Caco-2 (cell line): ENCODE measurements around the gene RNF4. TPM values are rescaled to one million over a fixed set of nuclear protein-coding genes. Genes with fewer than 3 reads are reported as not detected.

Experiments
- BruUV-seq: library from RNA; stranded (reverse); fragments of 400-500 nt; replicated peaks from 2 replicates; lab custom pipeline; 2021; lab: Mats Ljungman, UMichigan
- CTCF ChIA-PET: fragments of 300-600 bp; sonication (Branson Sonifier 250); formaldehyde crosslinking; loops from one replicate; lab custom pipeline; 2022; ENCODE audit warnings: antibody characterized with exemption; lab: Charles Lee
- POLR2A ChIA-PET: fragments of 300-600 bp; sonication (Branson Sonifier 250); formaldehyde crosslinking; loops from one replicate; lab custom pipeline; 2022; ENCODE audit warnings: antibody characterized with exemption; lab: Charles Lee
- DNase-seq, 2 experiments: peaks; one replicate each; pipeline versions ENCODE4 v3.0.0 to v3.0.0-alpha.2; 2020 to 2022
- H3K27me3 ChIP-seq: replicated peaks from 2 replicates; pipeline ENCODE4 v1.6.0; 2011; ENCODE audit warnings: low read length; ENCODE audit not compliant: control insufficient read depth, insufficient read depth
- H3K36me3 ChIP-seq: 2 replicates; pipeline ENCODE4 v1.5.1; 2011; ENCODE audit warnings: low read length; ENCODE audit not compliant: control insufficient read depth, insufficient read depth
- H3K4me1 ChIP-seq: fragments of 250-450 bp; sonication (Bioruptor Pico); 2 replicates; pipeline ENCODE4 v1.5.1; 2020; ENCODE audit warnings: mild to moderate bottlenecking
- H3K4me3 ChIP-seq: 2 replicates; pipeline ENCODE4 v1.5.1; 2011; ENCODE audit warnings: low read depth, mild to moderate bottlenecking, control low read depth, low read length
- H3K9me3 ChIP-seq: fragments of 250-450 bp; sonication (Bioruptor Pico); 2 replicates; pipeline ENCODE4 v1.5.1; 2020; ENCODE audit warnings: mild to moderate bottlenecking, moderate library complexity
- H3K27ac Mint-ChIP-seq: one replicate; pipeline ENCODE4 v1.8.0; 2022; ENCODE audit warnings: mixed read lengths; ENCODE audit not compliant: unreplicated experiment
- H3K27me3 Mint-ChIP-seq: one replicate; pipeline ENCODE4 v1.8.0; 2022; ENCODE audit warnings: mixed read lengths; ENCODE audit not compliant: insufficient read depth, unreplicated experiment
- H3K36me3 Mint-ChIP-seq: one replicate; pipeline ENCODE4 v1.8.0; 2022; ENCODE audit warnings: mild to moderate bottlenecking, mixed read lengths; ENCODE audit not compliant: insufficient read depth, unreplicated experiment
- H3K4me1 Mint-ChIP-seq: one replicate; pipeline ENCODE4 v1.8.0; 2022; ENCODE audit warnings: low read depth, mixed read lengths; ENCODE audit not compliant: unreplicated experiment
- H3K4me3 Mint-ChIP-seq: one replicate; pipeline ENCODE4 v1.8.0; 2022; ENCODE audit warnings: mild to moderate bottlenecking, moderate library complexity, mixed read lengths; ENCODE audit not compliant: unreplicated experiment
- H3K9me3 Mint-ChIP-seq: one replicate; pipeline ENCODE4 v1.8.0; 2022; ENCODE audit warnings: mixed read lengths; ENCODE audit not compliant: unreplicated experiment
- CTCF ChIP-seq, 2 experiments: fragments of 200-600 bp in 1 of 2; IDR thresholded peaks; 1 replicate in 1 of 2; 2 replicates in 1 of 2; pipeline versions ENCODE4 v1.5.1 to v1.8.0; 2011 to 2022; ENCODE audit warnings: antibody characterized with exemption in 1 of 2, control low read depth in 1 of 2, inconsistent platforms in 1 of 2, low read depth in 1 of 2, low read length in 1 of 2, mild to moderate bottlenecking in 1 of 2, moderate library complexity in 1 of 2; ENCODE audit not compliant: insufficient read depth in 1 of 2, severe bottlenecking in 1 of 2, unreplicated experiment in 1 of 2
- intact Hi-C: fragments of 100-400 bp; cut with micrococcal nuclease; formaldehyde crosslinking; loops from one replicate; pipeline ENCODE4 v1.10.0; 2022; ENCODE audit not compliant: unreplicated experiment
- total RNA-seq: library from RNA; stranded (reverse); gene quantifications from 2 replicates; pipeline ENCODE4 v1.2.3, GENCODE V29; 2022

Gene RNF4
- total RNA-seq, 1 experiment from 2014 or later, result 75.4 TPM

- no peaks in the 10 kb centered on the region for H3K36me3 ChIP-seq
- BruUV-seq, result no TSS peak
Measured at GRCh38 chr4:2443956-2444740, 24.8 kb upstream of the RNF4 start.

GRCh38 chr4:2445130-2445529 is 23.8 kb upstream of the RNF4 start:
- POLR2A ChIA-PET, result no interaction called here
- CTCF ChIA-PET, result no interaction called here
- no peaks in the 10 kb centered on the region for H3K27me3 Mint-ChIP-seq
- no peaks in the 10 kb centered on the region for H3K27me3 ChIP-seq
- no peaks in the 10 kb centered on the region for H3K4me1 ChIP-seq
- H3K4me1 Mint-ChIP-seq, result no peaks in the 10 kb centered on the region
- H3K36me3 Mint-ChIP-seq, result no peaks in the 10 kb centered on the region
- intact Hi-C loops, result no loop called here
- no TSS peak for BruUV-seq
- H3K27ac Mint-ChIP-seq, result no peak overlapping the region
- no peaks in the 10 kb centered on the region for H3K9me3 ChIP-seq
- no peak for TF ChIP-seq CTCF (IDR thresholded peaks at IDR 0.05; ENCODE audit: insufficient read depth in 1 of 2, low read depth in 1 of 2, low read length in 1 of 2, severe bottlenecking in 1 of 2, unreplicated experiment in 1 of 2)
- no peaks in the 10 kb centered on the region for H3K36me3 ChIP-seq
- DNase-seq, result no peak
- H3K4me3 ChIP-seq, result no peak overlapping the region
- H3K4me3 Mint-ChIP-seq, result no peak overlapping the region
- H3K9me3 Mint-ChIP-seq, result no peaks in the 10 kb centered on the region

More at GRCh38 chr4:2443956-2444740, 24.8 kb upstream of the RNF4 start:
- Histone ChIP-seq H3K4me1 (no peaks in the 10 kb centered on the region), H3K9me3 (no peaks in the 10 kb centered on the region), H3K4me3 (no peak overlapping the region), H3K27me3 (no peaks in the 10 kb centered on the region)
- intact Hi-C loops, result no loop called here
- TF ChIP-seq CTCF (IDR thresholded peaks at IDR 0.05; ENCODE audit: insufficient read depth in 1 of 2, low read depth in 1 of 2, low read length in 1 of 2, severe bottlenecking in 1 of 2, unreplicated experiment in 1 of 2), result no peak
- POLR2A ChIA-PET, result no interaction called here
- Mint-ChIP-seq H3K27ac (no peak overlapping the region), H3K4me1 (no peaks in the 10 kb centered on the region), H3K27me3 (no peaks in the 10 kb centered on the region), H3K9me3 (no peaks in the 10 kb centered on the region), H3K36me3 (no peaks in the 10 kb centered on the region), H3K4me3 (no peak overlapping the region)
- CTCF ChIA-PET, result no interaction called here
- DNase-seq, result no peak

GRCh38 chr4:2445571-2445970 is 23.3 kb upstream of the RNF4 start:
- Mint-ChIP-seq H3K9me3 (no peaks in the 10 kb centered on the region), H3K4me1 (no peaks in the 10 kb centered on the region), H3K27me3 (no peaks in the 10 kb centered on the region), H3K36me3 (no peaks in the 10 kb centered on the region), H3K4me3 (no peak overlapping the region), H3K27ac (no peak overlapping the region)
- ChIA-PET CTCF (no interaction called here), POLR2A (no interaction called here)
- Histone ChIP-seq H3K9me3 (no peaks in the 10 kb centered on the region), H3K4me1 (no peaks in the 10 kb centered on the region), H3K4me3 (no peak overlapping the region), H3K27me3 (no peaks in the 10 kb centered on the region), H3K36me3 (no peaks in the 10 kb centered on the region)
- DNase-seq, result no peak
- TF ChIP-seq CTCF (IDR thresholded peaks at IDR 0.05; ENCODE audit: insufficient read depth in 1 of 2, low read depth in 1 of 2, low read length in 1 of 2, severe bottlenecking in 1 of 2, unreplicated experiment in 1 of 2), result no peak
- BruUV-seq, result no TSS peak
- intact Hi-C loops, result no loop called here
